Neural progenitor cell (in vitro differentiated cells): Measurements from ENCODE around the gene FCGBP. TPM values are rescaled to one million over a fixed set of nuclear protein-coding genes. Genes with fewer than 3 reads are reported as not detected.
A peak's percentile ranks its signal among the peaks of the same experiment; 100 is the strongest.
"Not testable (repeated sequence)": the region's sequence is repeated elsewhere in the genome, so short reads cannot be mapped to it uniquely, and the experiment has no call there.

Source experiments
- DNase-seq: peaks from one replicate; pipeline ENCODE4 v3.0.0-alpha.2; 2016; ENCODE audit warnings: low spot score
- H2AFZ ChIP-seq: fragments of 200-600 bp; sonication (generic); replicated peaks from 2 replicates; pipeline ENCODE4 v1.6.1; 2016; ENCODE audit warnings: antibody characterized with exemption
- H3F3A ChIP-seq: fragments of 200-600 bp; sonication (generic); 2 replicates; pipeline ENCODE4 v1.6.1; 2016; ENCODE audit warnings: antibody characterized with exemption, low read depth
- H3K27ac ChIP-seq: fragments of 200-600 bp; sonication (generic); 2 replicates; pipeline ENCODE4 v1.5.1; 2016; ENCODE audit warnings: mild to moderate bottlenecking
- H3K27me3 ChIP-seq: fragments of 200-600 bp; sonication (generic); 2 replicates; pipeline ENCODE4 v1.6.1; 2016; ENCODE audit warnings: mild to moderate bottlenecking, moderate library complexity
- H3K36me3 ChIP-seq: fragments of 200-600 bp; sonication (generic); 2 replicates; pipeline ENCODE4 v1.5.1; 2016
- H3K4me1 ChIP-seq: fragments of 200-600 bp; sonication (generic); 2 replicates; pipeline ENCODE4 v1.6.1; 2016; ENCODE audit warnings: mixed run types
- H3K4me2 ChIP-seq: fragments of 200-600 bp; sonication (generic); 2 replicates; pipeline ENCODE4 v1.6.1; 2016
- H3K4me3 ChIP-seq: fragments of 200-600 bp; sonication (generic); 2 replicates; pipeline ENCODE4 v1.5.1; 2016
- H3K79me2 ChIP-seq: fragments of 200-600 bp; sonication (generic); 2 replicates; pipeline ENCODE4 v1.6.1; 2016; ENCODE audit warnings: low read depth
- H3K9ac ChIP-seq: fragments of 200-600 bp; sonication (generic); 2 replicates; pipeline ENCODE4 v1.6.1; 2016
- H3K9me3 ChIP-seq: fragments of 200-600 bp; sonication (generic); 2 replicates; pipeline ENCODE4 v1.5.1; 2016; ENCODE audit warnings: low read depth
- H4K20me1 ChIP-seq: fragments of 200-600 bp; sonication (generic); 2 replicates; pipeline ENCODE4 v1.6.1; 2016; ENCODE audit warnings: low read depth
- H3K27ac Mint-ChIP-seq: 3 replicates; pipeline ENCODE4 v1.8.0; 2021; ENCODE audit warnings: mixed read lengths
- H3K27me3 Mint-ChIP-seq: 2 replicates; pipeline ENCODE4 v1.8.0; 2022; ENCODE audit warnings: low read depth, mild to moderate bottlenecking, inconsistent platforms, moderate library complexity, mixed read lengths; ENCODE audit not compliant: insufficient read depth
- H3K36me3 Mint-ChIP-seq: 3 replicates; pipeline ENCODE4 v1.8.0; 2021; ENCODE audit warnings: mixed read lengths
- H3K4me1 Mint-ChIP-seq: 3 replicates; pipeline ENCODE4 v1.8.0; 2021; ENCODE audit warnings: mixed read lengths
- H3K4me3 Mint-ChIP-seq: 3 replicates; pipeline ENCODE4 v1.8.0; 2021; ENCODE audit warnings: mild to moderate bottlenecking, moderate library complexity, mixed read lengths
- H3K9me3 Mint-ChIP-seq: 3 replicates; pipeline ENCODE4 v1.8.0; 2020; ENCODE audit warnings: mixed read lengths
- CTCF ChIP-seq: fragments of 200-600 bp; sonication (generic); IDR thresholded peaks from 2 replicates; pipeline ENCODE4 v1.5.1; 2017; ENCODE audit warnings: antibody characterized with exemption, mild to moderate bottlenecking
- total RNA-seq: library from RNA; depleted of rRNA; stranded (reverse); fragments of >200 nt; gene quantifications from 2 replicates; pipeline ENCODE4 v1.2.3, GENCODE V29; 2015; ENCODE audit warnings: low replicate concordance

FCGBP gene
- total RNA-seq, 1 donor from 2014 or later = 0.06 TPM

- H3K4me3 Mint-ChIP-seq, H3K9ac ChIP-seq, H3K27ac ChIP-seq, H4K20me1 ChIP-seq, H3K4me1 ChIP-seq, H3K27ac Mint-ChIP-seq, H3K9me3 ChIP-seq, H3K9me3 Mint-ChIP-seq, H3K4me2 ChIP-seq, H3K27me3 ChIP-seq, H3F3A ChIP-seq, H3K27me3 Mint-ChIP-seq, DNase-seq, H3K4me3 ChIP-seq, H3K36me3 Mint-ChIP-seq, H3K79me2 ChIP-seq, H2AFZ ChIP-seq, H3K36me3 ChIP-seq, H3K4me1 Mint-ChIP-seq: not testable (repeated sequence)
Measured at GRCh38 chr19:39901681-39902080, 32.8 kb downstream of the FCGBP start.

- not testable (repeated sequence) for H4K20me1 ChIP-seq, H3K4me1 Mint-ChIP-seq, H3K27ac ChIP-seq, H3K9me3 ChIP-seq, H3K9me3 Mint-ChIP-seq, DNase-seq, H3K4me3 Mint-ChIP-seq, H3K4me2 ChIP-seq, H2AFZ ChIP-seq, H3K79me2 ChIP-seq, H3K4me1 ChIP-seq, H3F3A ChIP-seq, H3K27me3 ChIP-seq, H3K36me3 ChIP-seq, H3K27me3 Mint-ChIP-seq, H3K9ac ChIP-seq, H3K36me3 Mint-ChIP-seq, H3K27ac Mint-ChIP-seq, H3K4me3 ChIP-seq
Measured at GRCh38 chr19:39898858-39899257, 35.6 kb downstream of the FCGBP start.

GRCh38 chr19:39897511-39898245 lies 36.8 kb downstream of the FCGBP start:
- H3K27ac Mint-ChIP-seq, H3K9me3 Mint-ChIP-seq, H3F3A ChIP-seq, H3K9me3 ChIP-seq, H3K27me3 Mint-ChIP-seq, H3K4me3 Mint-ChIP-seq, H3K79me2 ChIP-seq, H3K4me1 ChIP-seq, H4K20me1 ChIP-seq, H3K9ac ChIP-seq, H3K4me2 ChIP-seq, H3K36me3 ChIP-seq, H3K4me1 Mint-ChIP-seq, H2AFZ ChIP-seq, H3K4me3 ChIP-seq, H3K27ac ChIP-seq, H3K27me3 ChIP-seq, H3K36me3 Mint-ChIP-seq: not testable (repeated sequence)
- DNase-seq = peak; percentile 77
- peak; percentile 71 for TF ChIP-seq CTCF

GRCh38 chr19:39895096-39895495 lies 39.3 kb downstream of the FCGBP start:
- not testable (repeated sequence) for H3K4me2 ChIP-seq

GRCh38 chr19:39894236-39894606 lies 40.2 kb downstream of the FCGBP start:
- not testable (repeated sequence) for H3K4me3 ChIP-seq, H3K9me3 Mint-ChIP-seq, H3K27ac ChIP-seq, H4K20me1 ChIP-seq, H3K4me1 Mint-ChIP-seq, H3K4me3 Mint-ChIP-seq, H3K36me3 Mint-ChIP-seq, H3K9me3 ChIP-seq, H3K27me3 Mint-ChIP-seq, H3F3A ChIP-seq, H3K4me1 ChIP-seq, H3K27ac Mint-ChIP-seq, DNase-seq, H3K36me3 ChIP-seq, H3K9ac ChIP-seq, H3K4me2 ChIP-seq, H3K79me2 ChIP-seq, H3K27me3 ChIP-seq, H2AFZ ChIP-seq

More at GRCh38 chr19:39895096-39895495, 39.3 kb downstream of the FCGBP start:
- H3K9me3 ChIP-seq, H3K36me3 ChIP-seq, DNase-seq, H3K27me3 ChIP-seq, H2AFZ ChIP-seq, H3F3A ChIP-seq, H3K4me1 ChIP-seq, H3K79me2 ChIP-seq, H4K20me1 ChIP-seq, H3K9ac ChIP-seq, H3K27ac ChIP-seq, H3K4me3 ChIP-seq, H3K36me3 Mint-ChIP-seq, H3K4me1 Mint-ChIP-seq, H3K27me3 Mint-ChIP-seq, H3K9me3 Mint-ChIP-seq: not testable (repeated sequence)
- Mint-ChIP-seq H3K4me3 (peak overlapping the region; percentile 2), H3K27ac (peak overlapping the region; percentile 9)

- not testable (repeated sequence) for H3K4me1 Mint-ChIP-seq, H3K27me3 Mint-ChIP-seq, H3K36me3 Mint-ChIP-seq, H3K9me3 Mint-ChIP-seq, H3K4me3 ChIP-seq, H3K9me3 ChIP-seq, H3K27ac Mint-ChIP-seq, H3F3A ChIP-seq, H4K20me1 ChIP-seq, H3K4me3 Mint-ChIP-seq, H3K27me3 ChIP-seq, H3K36me3 ChIP-seq, DNase-seq, H3K4me1 ChIP-seq, H3K9ac ChIP-seq, H3K79me2 ChIP-seq, H3K27ac ChIP-seq, H3K4me2 ChIP-seq
- H2AFZ ChIP-seq = peak overlapping the region; percentile 36
Measured at GRCh38 chr19:39893366-39894235, 40.8 kb downstream of the FCGBP start.

GRCh38 chr19:39892506-39892902 lies 41.9 kb downstream of the FCGBP start:
- peak overlapping the region; percentile 62 for H3K27ac Mint-ChIP-seq
- not testable (repeated sequence) for H3K79me2 ChIP-seq, H3K27me3 ChIP-seq, H3K4me3 ChIP-seq, H3K27ac ChIP-seq, H3K9ac ChIP-seq, H3K4me1 Mint-ChIP-seq, H3K36me3 ChIP-seq, DNase-seq, H3K4me2 ChIP-seq, H3F3A ChIP-seq, H3K4me3 Mint-ChIP-seq, H3K27me3 Mint-ChIP-seq, H3K4me1 ChIP-seq, H3K9me3 Mint-ChIP-seq, H2AFZ ChIP-seq, H3K9me3 ChIP-seq, H3K36me3 Mint-ChIP-seq, H4K20me1 ChIP-seq
